Activated CD8-positive, alpha-beta memory T cell treated with anti-CD3 and anti-CD28 coated beads, Interleukin-2, amount 50 U/mL, for 24 hours (primary cell): ENCODE data around the gene SMG7.
"Not testable (repeated sequence)": the region's sequence is repeated elsewhere in the genome, so short reads cannot be mapped to it uniquely, and the experiment has no call there.

Source experiments
- DNase-seq: peaks from one replicate; pipeline ENCODE4 v3.0.0-alpha.2; 2020; ENCODE audit errors: extremely low read depth

Gene SMG7

GRCh38 chr1:183472488-183473216 is at the start of gene SMG7:
Gene SMG7, plus strand, starts transcription at chr1:183472499. Its CDS starts 122 bp downstream, at chr1:183472621.
- DNase-seq, result peak; percentile 4

- DNase-seq, result no peak
These were observed 48.8 kb upstream of the SMG7 start for GRCh38 chr1:183423541-183423940.

- DNase-seq, result no peak
These were observed 47.6 kb upstream of the SMG7 start for GRCh38 chr1:183424691-183425090.

GRCh38 chr1:183427591-183427990 is 44.7 kb upstream of the SMG7 start:
- not testable (repeated sequence) for DNase-seq

GRCh38 chr1:183431840-183432547 is 40.3 kb upstream of the SMG7 start:
- DNase-seq, result no peak

- DNase-seq, result no peak
These were observed 39.8 kb upstream of the SMG7 start for GRCh38 chr1:183432548-183432875.

- no peak for DNase-seq
These were observed 38.6 kb upstream of the SMG7 start for GRCh38 chr1:183433703-183434102.

- no peak for DNase-seq
These were observed 36.8 kb upstream of the SMG7 start for GRCh38 chr1:183435497-183435896.

- DNase-seq, result no peak
These were observed 34.2 kb upstream of the SMG7 start for GRCh38 chr1:183438060-183438459.

- DNase-seq, result no peak
These were observed 29.3 kb upstream of the SMG7 start for GRCh38 chr1:183443011-183443410.

GRCh38 chr1:183443466-183443865 is 28.8 kb upstream of the SMG7 start:
- DNase-seq, result no peak

- no peak for DNase-seq
These were observed 28.1 kb upstream of the SMG7 start for GRCh38 chr1:183444243-183444642.

- no peak for DNase-seq
These were observed 23.0 kb upstream of the SMG7 start for GRCh38 chr1:183449223-183449770.

GRCh38 chr1:183450093-183450492 is 22.2 kb upstream of the SMG7 start:
- no peak for DNase-seq

- no peak for DNase-seq
These were observed 17.9 kb upstream of the SMG7 start for GRCh38 chr1:183454377-183454776.

- DNase-seq, result no peak
These were observed 15.5 kb upstream of the SMG7 start for GRCh38 chr1:183456826-183457225.

- no peak for DNase-seq
These were observed 14.8 kb upstream of the SMG7 start for GRCh38 chr1:183457449-183457848.

GRCh38 chr1:183460596-183460995 is 11.7 kb upstream of the SMG7 start:
- DNase-seq, result no peak

- DNase-seq, result no peak
These were observed 10.9 kb upstream of the SMG7 start for GRCh38 chr1:183461350-183461749.

GRCh38 chr1:183463566-183463965 is 8.7 kb upstream of the SMG7 start:
- no peak for DNase-seq

GRCh38 chr1:183466781-183467180 is 5.5 kb upstream of the SMG7 start:
- no peak for DNase-seq

GRCh38 chr1:183467687-183468086 is 4.6 kb upstream of the SMG7 start:
- no peak for DNase-seq
